ENCODE measurements around the gene CHRM4.

Gene CHRM4

GRCh38 chr11:46347637-46348311, 43.8 kb downstream of the CHRM4 start:
- no peak for DNase-seq (ENCODE audit: low spot score)

GRCh38 chr11:46346886-46347636, 44.5 kb downstream of the CHRM4 start, which contains the start of gene DGKZ:
Gene DGKZ (plus strand): TSS chr11:46347463. CDS start chr11:46347660, 197 bp downstream.
- peak; percentile 87 for DNase-seq (ENCODE audit: low spot score)

- DNase-seq (ENCODE audit: low spot score), result no peak
Observed at GRCh38 chr11:46345881-46346484, 45.6 kb downstream of the CHRM4 start.

GRCh38 chr11:46345131-46345597, 46.4 kb downstream of the CHRM4 start:
- no peak for DNase-seq (ENCODE audit: low spot score)

- DNase-seq (ENCODE audit: low spot score), result no peak
Observed at GRCh38 chr11:46343520-46343919, 48.1 kb downstream of the CHRM4 start.

GRCh38 chr11:46342239-46342638, 49.3 kb downstream of the CHRM4 start:
- peak; percentile 44 for DNase-seq (ENCODE audit: low spot score)

GRCh38 chr11:46341454-46341853, 50.1 kb downstream of the CHRM4 start:
- DNase-seq (ENCODE audit: low spot score), result no peak

- DNase-seq (ENCODE audit: low spot score), result no peak
Observed at GRCh38 chr11:46339816-46340215, 51.8 kb downstream of the CHRM4 start.

GRCh38 chr11:46338988-46339666, 52.4 kb downstream of the CHRM4 start:
- DNase-seq (ENCODE audit: low spot score), result no peak

GRCh38 chr11:46338636-46338987, 53.0 kb downstream of the CHRM4 start:
- DNase-seq (ENCODE audit: low spot score), result no peak

GRCh38 chr11:46337626-46338345, 53.8 kb downstream of the CHRM4 start:
- no peak for DNase-seq (ENCODE audit: low spot score)

GRCh38 chr11:46336563-46337180, 54.9 kb downstream of the CHRM4 start:
- no peak for DNase-seq (ENCODE audit: low spot score)

GRCh38 chr11:46335890-46336562, 55.5 kb downstream of the CHRM4 start:
- DNase-seq (ENCODE audit: low spot score), result no peak

GRCh38 chr11:46335271-46335670, 56.3 kb downstream of the CHRM4 start:
- DNase-seq (ENCODE audit: low spot score), result no peak

- no peak for DNase-seq (ENCODE audit: low spot score)
Observed at GRCh38 chr11:46334211-46334610, 57.4 kb downstream of the CHRM4 start.

All from CD4-positive, alpha-beta T cell treated with Interleukin-6 at 100 ng/mL for 8 hours (primary cell).